Posterior cingulate gyrus (tissue), 11 donors: ENCODE results near the gene FOXB2.
A peak's percentile ranks its signal among the peaks of the same experiment; 100 is the strongest.

Experiments
- DNase-seq, 10 donors: peaks; one replicate each; pipeline versions ENCODE4 v3.0.0 to v3.0.0-alpha.2; 2020 to 2021; ENCODE audit warnings: mixed read lengths in 3 of 10
- intact Hi-C: fragments of 100-400 bp; cut with DNase I; formaldehyde crosslinking; loops from one replicate; pipeline ENCODE4 v1.15.1; 2023

Gene FOXB2

GRCh38 chr9:77015327-77016048 lies 4.0 kb upstream of the FOXB2 start:
- intact Hi-C loops = no loop called here
- DNase-seq = no peak

- no peak for DNase-seq
- intact Hi-C loops = no loop called here
Observed at GRCh38 chr9:77016121-77016525, 3.3 kb upstream of the FOXB2 start.

- intact Hi-C loops = no loop called here
- DNase-seq = no peak
Observed at GRCh38 chr9:77016526-77017504, 2.6 kb upstream of the FOXB2 start.

- intact Hi-C loops = no loop called here
- no peak for DNase-seq
Observed at GRCh38 chr9:77017505-77017894, 2.0 kb upstream of the FOXB2 start.

- no peak for DNase-seq
- intact Hi-C loops = no loop called here
Observed at GRCh38 chr9:77018058-77018968, 1.1 kb upstream of the FOXB2 start.

GRCh38 chr9:77018969-77019235 lies 553 bp upstream of the FOXB2 start:
- DNase-seq = no peak
- intact Hi-C loops = no loop called here

- intact Hi-C loops = no loop called here
Observed at GRCh38 chr9:77019926-77020412, 514 bp downstream of the FOXB2 start.

GRCh38 chr9:77020413-77021290 lies 1.2 kb downstream of the FOXB2 start:
- DNase-seq = no peak

More at GRCh38 chr9:77019926-77020412, 514 bp downstream of the FOXB2 start:
- no peak for DNase-seq

GRCh38 chr9:77021291-77021894 lies 1.9 kb downstream of the FOXB2 start:
- no peak for DNase-seq
- intact Hi-C loops = no loop called here

More at GRCh38 chr9:77020413-77021290, 1.2 kb downstream of the FOXB2 start:
- intact Hi-C loops = no loop called here

- intact Hi-C loops = no loop called here
Observed at GRCh38 chr9:77021922-77022782, 2.7 kb downstream of the FOXB2 start.

GRCh38 chr9:77022783-77023440 lies 3.5 kb downstream of the FOXB2 start:
- DNase-seq = peak in 1 of 10 donors; percentile 81
- intact Hi-C loops = no loop called here

More at GRCh38 chr9:77021922-77022782, 2.7 kb downstream of the FOXB2 start:
- no peak for DNase-seq

GRCh38 chr9:77023726-77024125 lies 4.3 kb downstream of the FOXB2 start:
- intact Hi-C loops = no loop called here
- no peak for DNase-seq

GRCh38 chr9:77024776-77025545 lies 5.5 kb downstream of the FOXB2 start:
- no peak for DNase-seq
- intact Hi-C loops = no loop called here

GRCh38 chr9:77028478-77028877 lies 9.0 kb downstream of the FOXB2 start:
- DNase-seq = no peak
- intact Hi-C loops = no loop called here

- no peak for DNase-seq
- intact Hi-C loops = no loop called here
Observed at GRCh38 chr9:77030045-77030444, 10.6 kb downstream of the FOXB2 start.

GRCh38 chr9:77038281-77039036 lies 19.0 kb downstream of the FOXB2 start:
- intact Hi-C loops = no loop called here

More at GRCh38 chr9:77038281-77039036, 19.0 kb downstream of the FOXB2 start:
- no peak for DNase-seq
